HEK293T (cell line): ENCODE data around the gene ESR1.

Experiments used
- CTCF ChIA-PET: fragments of 350-600 bp; formaldehyde crosslinking; extraction: SDS; loops from one replicate; lab custom pipeline; 2021; ENCODE audit warnings: antibody characterized with exemption, inconsistent platforms; lab: Yijun Ruan, JAX
- POLR2A ChIA-PET: fragments of 350-600 bp; formaldehyde crosslinking; extraction: SDS; loops from one replicate; lab custom pipeline; 2020; ENCODE audit warnings: antibody characterized with exemption, inconsistent platforms; lab: Yijun Ruan, JAX
- DNase-seq: peaks from one replicate; pipeline ENCODE4 v3.0.0; 2012; ENCODE audit warnings: mixed read lengths; ENCODE audit errors: extremely low spot score
- ARNT ChIP-seq: fragments of 450-650 bp; IDR thresholded peaks from 2 replicates; pipeline ENCODE4 v1.6.1; 2017; ENCODE audit warnings: mild to moderate bottlenecking
- BHLHE40 ChIP-seq: fragments of 450-650 bp; IDR thresholded peaks from 2 replicates; pipeline ENCODE4 v1.6.1; 2016; ENCODE audit warnings: mild to moderate bottlenecking, moderate library complexity, borderline replicate concordance
- CTBP1 ChIP-seq: fragments of 450-650 bp; IDR thresholded peaks from 2 replicates; pipeline ENCODE4 v1.6.1; 2016; ENCODE audit warnings: borderline replicate concordance
- ELF4 ChIP-seq: fragments of 450-650 bp; IDR thresholded peaks from 2 replicates; pipeline ENCODE4 v1.6.1; 2017; ENCODE audit warnings: antibody characterized with exemption
- FOXA1 ChIP-seq: fragments of 450-650 bp; IDR thresholded peaks from 2 replicates; pipeline ENCODE4 v1.6.1; 2016; ENCODE audit warnings: mild to moderate bottlenecking
- FOXK2 ChIP-seq: fragments of 450-650 bp; IDR thresholded peaks from 2 replicates; pipeline ENCODE4 v1.6.1; 2016; ENCODE audit warnings: mild to moderate bottlenecking
- FOXM1 ChIP-seq: fragments of 450-650 bp; IDR thresholded peaks from 2 replicates; pipeline ENCODE4 v1.6.1; 2017; ENCODE audit warnings: mild to moderate bottlenecking, borderline replicate concordance
- HDGF ChIP-seq: fragments of 450-650 bp; IDR thresholded peaks from 2 replicates; pipeline ENCODE4 v1.6.1; 2017; ENCODE audit warnings: antibody characterized with exemption, borderline replicate concordance
- L3MBTL2 ChIP-seq: fragments of 450-650 bp; conservative IDR thresholded peaks from 2 replicates; pipeline ENCODE4 v1.6.1; 2016; ENCODE audit warnings: mild to moderate bottlenecking
- LEF1 ChIP-seq: fragments of 450-650 bp; IDR thresholded peaks from 2 replicates; pipeline ENCODE4 v1.6.1; 2017; ENCODE audit warnings: mild to moderate bottlenecking, borderline replicate concordance
- NFRKB ChIP-seq: fragments of 450-650 bp; IDR thresholded peaks from 2 replicates; pipeline ENCODE4 v1.6.1; 2016; ENCODE audit warnings: mild to moderate bottlenecking, moderate library complexity
- PKNOX1 ChIP-seq: fragments of 450-650 bp; IDR thresholded peaks from 2 replicates; pipeline ENCODE4 v1.6.1; 2016
- SP1 ChIP-seq: fragments of 450-650 bp; IDR thresholded peaks from 2 replicates; pipeline ENCODE4 v1.6.1; 2017
- SUZ12 ChIP-seq: fragments of 450-650 bp; IDR thresholded peaks from 2 replicates; pipeline ENCODE4 v1.6.1; 2016; ENCODE audit warnings: mild to moderate bottlenecking
- TARDBP ChIP-seq: fragments of 450-650 bp; IDR thresholded peaks from 2 replicates; pipeline ENCODE4 v1.6.1; 2016
- ZNF384 ChIP-seq: fragments of 450-650 bp; IDR thresholded peaks from 2 replicates; pipeline ENCODE4 v1.6.1; 2016

ESR1 gene

GRCh38 chr6:152059909-152060308 lies 252.4 kb downstream of the ESR1 start:
- POLR2A ChIA-PET = no interaction called here

GRCh38 chr6:152062476-152062875 lies 255.0 kb downstream of the ESR1 start:
- POLR2A ChIA-PET = no interaction called here

More at GRCh38 chr6:152059909-152060308, 252.4 kb downstream of the ESR1 start:
- no peak for TF ChIP-seq LEF1
- TF ChIP-seq ELF4 = no peak
- no peak for TF ChIP-seq ARNT
- TF ChIP-seq ZNF384 = no peak
- TF ChIP-seq L3MBTL2 = no peak
- TF ChIP-seq SP1 = no peak
- TF ChIP-seq NFRKB = no peak
- no peak for TF ChIP-seq SUZ12
- no peak for TF ChIP-seq CTBP1
- TF ChIP-seq FOXK2 = no peak
- no peak for TF ChIP-seq HDGF
- TF ChIP-seq BHLHE40 = no peak
- CTCF ChIA-PET = no interaction called here
- no peak for DNase-seq

GRCh38 chr6:152063170-152063921 lies 255.9 kb downstream of the ESR1 start:
- POLR2A ChIA-PET = no interaction called here
- no peak for TF ChIP-seq PKNOX1
- no peak for TF ChIP-seq SP1
- TF ChIP-seq ARNT = no peak
- TF ChIP-seq NFRKB = no peak
- TF ChIP-seq LEF1 = no peak
- no peak for TF ChIP-seq SUZ12
- TF ChIP-seq ELF4 = no peak
- TF ChIP-seq BHLHE40 = no peak
- no peak for TF ChIP-seq FOXM1
- TF ChIP-seq L3MBTL2 = no peak
- no peak for TF ChIP-seq CTBP1
- no peak for TF ChIP-seq TARDBP
- TF ChIP-seq HDGF = no peak
- TF ChIP-seq FOXA1 = no peak
- DNase-seq = no peak
- CTCF ChIA-PET = no interaction called here

More at GRCh38 chr6:152062476-152062875, 255.0 kb downstream of the ESR1 start:
- CTCF ChIA-PET = no interaction called here
- TF ChIP-seq FOXK2 (no peak), FOXM1 (no peak)
- DNase-seq = no peak

GRCh38 chr6:152068622-152069261 lies 261.3 kb downstream of the ESR1 start:
- DNase-seq = no peak
- TF ChIP-seq L3MBTL2 (no peak), TARDBP (no peak), FOXK2 (no peak), ELF4 (no peak), ZNF384 (no peak), NFRKB (no peak), BHLHE40 (no peak), PKNOX1 (no peak), FOXA1 (no peak), ARNT (no peak), SP1 (no peak)
- POLR2A ChIA-PET = no interaction called here
- CTCF ChIA-PET = interaction anchor here (0.8 kb wide), 1 partner anchor 21 kb away, joined by 9 read pairs; no protein-coding TSS in a partner anchor

GRCh38 chr6:152070556-152070955 lies 263.1 kb downstream of the ESR1 start:
- CTCF ChIA-PET = no interaction called here
- DNase-seq = no peak

GRCh38 chr6:152071318-152071717 lies 263.8 kb downstream of the ESR1 start:
- TF ChIP-seq SP1 = no peak
- TF ChIP-seq BHLHE40 = no peak
- TF ChIP-seq LEF1 = no peak
- TF ChIP-seq CTBP1 = no peak
- TF ChIP-seq ZNF384 = no peak
- no peak for TF ChIP-seq ARNT
- no peak for TF ChIP-seq SUZ12
- no peak for TF ChIP-seq PKNOX1
- no peak for TF ChIP-seq HDGF
- no peak for TF ChIP-seq FOXM1
- no peak for TF ChIP-seq FOXK2
- no peak for TF ChIP-seq L3MBTL2
- no peak for TF ChIP-seq FOXA1

More at GRCh38 chr6:152070556-152070955, 263.1 kb downstream of the ESR1 start:
- TF ChIP-seq NFRKB = no peak
- no peak for TF ChIP-seq HDGF
- no peak for TF ChIP-seq SP1
- TF ChIP-seq ZNF384 = no peak
- no peak for TF ChIP-seq PKNOX1
- TF ChIP-seq FOXA1 = no peak
- TF ChIP-seq SUZ12 = no peak
- no peak for TF ChIP-seq FOXK2
- POLR2A ChIA-PET = no interaction called here

More at GRCh38 chr6:152071318-152071717, 263.8 kb downstream of the ESR1 start:
- POLR2A ChIA-PET = no interaction called here
- no peak for DNase-seq
- CTCF ChIA-PET = no interaction called here
